Body of pancreas (tissue), 4 donors: ENCODE results near the gene PHF21A. TPM values are rescaled to one million over a fixed set of nuclear protein-coding genes. Genes with fewer than 3 reads are reported as not detected.
A peak's percentile ranks its signal among the peaks of the same experiment; 100 is the strongest.

Experiments
- ATAC-seq: fragments of 150-250 bp; one replicate; pipeline ENCODE4 v1.9.1; 2016
- DNase-seq, 4 donors: peaks; one replicate each; pipeline ENCODE4 v3.0.0-alpha.2; 2019
- H3K27ac ChIP-seq, 4 donors: fragments of 200-600 bp; sonication (generic); 1 replicate in 3 of 4; 2 replicates in 1 of 4; pipeline versions ENCODE4 v1.5.1 to v1.6.1; 2016 to 2019; ENCODE audit warnings: mild to moderate bottlenecking in 1 of 4, mixed read lengths in 1 of 4, moderate library complexity in 1 of 4
- H3K27me3 ChIP-seq, 2 donors: fragments of 200-600 bp; sonication (generic); one replicate each; pipeline ENCODE4 v1.6.0; 2016; ENCODE audit warnings: mild to moderate bottlenecking in 1 of 2
- H3K36me3 ChIP-seq, 2 donors: fragments of 200-600 bp; sonication (generic); replicated peaks in 1 of 2; 2 replicates each; pipeline ENCODE4 v1.5.1; 2016; ENCODE audit warnings: low read depth in 2 of 2; ENCODE audit not compliant: insufficient read depth in 1 of 2
- H3K4me1 ChIP-seq: fragments of 200-600 bp; sonication (generic); one replicate; pipeline ENCODE4 v1.6.0; 2016
- H3K4me3 ChIP-seq, 2 donors: fragments of 200-600 bp; sonication (generic); 1 replicate in 1 of 2; 2 replicates in 1 of 2; pipeline ENCODE4 v1.5.1; 2016 to 2019
- H3K9me3 ChIP-seq, 3 donors: fragments of 200-600 bp; sonication (generic); 1 replicate in 2 of 3; 2 replicates in 1 of 3; pipeline ENCODE4 v1.5.1; 2016
- CTCF ChIP-seq, 7 experiments: fragments of 450-650 bp in 4 of 7; fragments of 200-600 bp in 3 of 7; sonication (generic) in 3 of 7; IDR thresholded peaks; one replicate each; pipeline ENCODE4 v1.5.1; 2016 to 2019; ENCODE audit warnings: antibody characterized with exemption in 7 of 7
- POLR2A ChIP-seq, 3 donors: fragments of 450-650 bp; IDR thresholded peaks; one replicate each; pipeline ENCODE4 v1.6.1; 2016; ENCODE audit warnings: antibody characterized with exemption in 3 of 3, mild to moderate bottlenecking in 2 of 3
- WGBS, 2 donors: methylation state at CpG; one replicate each; pipeline ENCODE4 v1.1.5; 2017; 5-methylcytosine and 5-hydroxymethylcytosine counted together
- intact Hi-C: fragments of 100-400 bp; cut with DNase I; formaldehyde crosslinking; loops from one replicate; pipeline ENCODE4 v1.15.1; 2023
- total RNA-seq, 2 donors: library from RNA; depleted of rRNA; stranded (reverse); fragments of >200 nt; gene quantifications; one replicate each; pipeline ENCODE4 v1.1.0, GENCODE V29; 2016

Gene PHF21A
- total RNA-seq, 2 donors from 2014 or later: 11.7 to 49.4 TPM

- WGBS, 2 donors: 56 to 60% methylated on average over 7 of the region's 7 CpGs
- Histone ChIP-seq H3K27me3 (no peaks in the 10 kb centered on the region), H3K27ac (peak overlapping the region in 1 of 4 donors; percentile 91), H3K36me3 (no peaks in the 10 kb centered on the region), H3K9me3 (no peaks in the 10 kb centered on the region), H3K4me3 (no peak overlapping the region), H3K4me1 (peaks cover 18% of the 10 kb centered on the region)
- ATAC-seq (no peak), DNase-seq (no peak)
- no peak for TF ChIP-seq CTCF (IDR thresholded peaks at IDR 0.05)
- no peak for TF ChIP-seq POLR2A (IDR thresholded peaks at IDR 0.05)
- intact Hi-C loops: loop anchor here (10.0 kb wide), 1 partner anchor 202 kb away; no protein-coding TSS in a partner anchor
These were observed 1.9 kb upstream of the PHF21A start for GRCh38 chr11:46122945-46123715.

- Histone ChIP-seq H3K36me3 (no peaks in the 10 kb centered on the region), H3K4me1 (peaks cover 29% of the 10 kb centered on the region), H3K27me3 (no peaks in the 10 kb centered on the region), H3K9me3 (no peaks in the 10 kb centered on the region), H3K4me3 (peak overlapping the region; percentile 71 to 90), H3K27ac (peak overlapping the region; percentile 86 to 96 (median 92))
- intact Hi-C loops: loop anchor here (10.0 kb wide), 1 partner anchor 203 kb away; no protein-coding TSS in a partner anchor
- WGBS, 2 donors: 0 to 4% methylated on average over 22 to 29 of the region's 74 CpGs
- peak; percentile 80 for ATAC-seq
- TF ChIP-seq POLR2A (IDR thresholded peaks at IDR 0.05) (peak; percentile 63 to 71 (median 67)), CTCF (IDR thresholded peaks at IDR 0.05) (peak in 1 of 7 experiments; percentile 6)
- DNase-seq: peak; percentile 81 to 89 (median 84)
These were observed 647 bp upstream of the PHF21A start for GRCh38 chr11:46121724-46122477.

GRCh38 chr11:46120346-46121300 is 631 bp downstream of the PHF21A start:
- intact Hi-C loops: loop anchor here (10.0 kb wide), 1 partner anchor 204 kb away; no protein-coding TSS in a partner anchor
- Histone ChIP-seq H3K27me3 (no peaks in the 10 kb centered on the region), H3K4me3 (peak overlapping the region; percentile 46 to 57), H3K4me1 (peaks cover 41% of the 10 kb centered on the region), H3K36me3 (no peaks in the 10 kb centered on the region), H3K9me3 (no peaks in the 10 kb centered on the region), H3K27ac (peak overlapping the region; percentile 86 to 96 (median 92))
- TF ChIP-seq POLR2A (IDR thresholded peaks at IDR 0.05) (peak in 2 of 3 donors; percentile 55 to 58), CTCF (IDR thresholded peaks at IDR 0.05) (no peak)
- ATAC-seq (peak; percentile 41), DNase-seq (peak; percentile 44 to 54 (median 47))
- WGBS, 2 donors: 0% methylated on average over 10 to 14 of the region's 29 CpGs
